Naive B cell (primary cell): ENCODE results near the gene SELENOI. TPM values are rescaled to one million over a fixed set of nuclear protein-coding genes. Genes with fewer than 3 reads are reported as not detected.
"Not testable (repeated sequence)": the region's sequence is repeated elsewhere in the genome, so short reads cannot be mapped to it uniquely, and the experiment has no call there.

Source experiments
- ATAC-seq, 2 donors: fragments of 150-1000 bp; cut with Tn5 transposase; 2 replicates each; pipeline ENCODE4 v1.10.0; 2021; ENCODE audit warnings: low read depth in 2 of 2, mild to moderate bottlenecking in 2 of 2, moderate library complexity in 2 of 2
- DNase-seq: peaks from one replicate; pipeline ENCODE4 v3.0.0; 2022
- H3K27ac Mint-ChIP-seq, 6 donors: one replicate each; pipeline ENCODE4 v1.8.0; 2020 to 2022; ENCODE audit warnings: mild to moderate bottlenecking in 6 of 6, mixed read lengths in 6 of 6, moderate library complexity in 5 of 6, inconsistent platforms in 2 of 6
- H3K27me3 Mint-ChIP-seq, 3 donors: one replicate each; pipeline ENCODE4 v1.8.0; 2021 to 2022; ENCODE audit warnings: mixed read lengths in 3 of 3, mild to moderate bottlenecking in 1 of 3
- H3K36me3 Mint-ChIP-seq, 2 donors: one replicate each; pipeline ENCODE4 v1.8.0; 2020 to 2022; ENCODE audit warnings: mixed read lengths in 2 of 2, inconsistent platforms in 1 of 2, mild to moderate bottlenecking in 1 of 2
- H3K4me1 Mint-ChIP-seq, 3 donors: one replicate each; pipeline ENCODE4 v1.8.0; 2020 to 2022; ENCODE audit warnings: mixed read lengths in 3 of 3, inconsistent platforms in 1 of 3, mild to moderate bottlenecking in 1 of 3, moderate library complexity in 1 of 3
- H3K4me3 Mint-ChIP-seq, 8 donors: one replicate each; pipeline ENCODE4 v1.8.0; 2020 to 2022; ENCODE audit warnings: mild to moderate bottlenecking in 8 of 8, mixed read lengths in 8 of 8, moderate library complexity in 8 of 8, inconsistent platforms in 2 of 8
- H3K9me3 Mint-ChIP-seq, 7 donors: one replicate each; pipeline ENCODE4 v1.8.0; 2020 to 2022; ENCODE audit warnings: mixed read lengths in 7 of 7, mild to moderate bottlenecking in 5 of 7, inconsistent platforms in 2 of 7, moderate library complexity in 1 of 7
- polyA plus RNA-seq, 6 donors: library from polyadenylated mRNA; unstranded; fragments of 300-500 nt; fragmentation: Illumina TruSeq; gene quantifications; one replicate each; pipeline ENCODE4 v1.2.3, GENCODE V29; 2021; ENCODE audit warnings: low read depth in 6 of 6

Gene SELENOI
- polyA plus RNA-seq, 6 donors from 2014 or later, result 1.2 to 8.0 (median 5.0) TPM

GRCh38 chr2:26316041-26316440 lies 29.9 kb upstream of the SELENOI start:
- Mint-ChIP-seq H3K9me3 (no peaks in the 10 kb centered on the region), H3K4me1 (peaks cover 0 to 4% (median 0%) of the 10 kb centered on the region in 3 donors), H3K27ac (no peak overlapping the region), H3K27me3 (no peaks in the 10 kb centered on the region), H3K36me3 (no peaks in the 10 kb centered on the region), H3K4me3 (no peak overlapping the region)
- no peak for ATAC-seq
- no peak for DNase-seq

- H3K27ac Mint-ChIP-seq, result peak overlapping the region in 1 of 6 donors; percentile 61
These were observed 29.1 kb upstream of the SELENOI start for GRCh38 chr2:26316845-26317244.

GRCh38 chr2:26317377-26318105 lies 28.4 kb upstream of the SELENOI start:
- H3K36me3 Mint-ChIP-seq, result no peaks in the 10 kb centered on the region
- H3K27ac Mint-ChIP-seq, result peak overlapping the region in 2 of 6 donors; percentile 39 to 61
- no peaks in the 10 kb centered on the region for H3K27me3 Mint-ChIP-seq
- DNase-seq (no peak), ATAC-seq (no peak)
- no peaks in the 10 kb centered on the region for H3K9me3 Mint-ChIP-seq
- no peak overlapping the region for H3K4me3 Mint-ChIP-seq
- peaks cover 0 to 4% (median 0%) of the 10 kb centered on the region in 3 donors for H3K4me1 Mint-ChIP-seq

More at GRCh38 chr2:26316845-26317244, 29.1 kb upstream of the SELENOI start:
- ATAC-seq (no peak), DNase-seq (no peak)
- Mint-ChIP-seq H3K27me3 (no peaks in the 10 kb centered on the region), H3K36me3 (no peaks in the 10 kb centered on the region), H3K4me3 (no peak overlapping the region), H3K4me1 (peaks cover 0 to 4% (median 0%) of the 10 kb centered on the region in 3 donors), H3K9me3 (no peaks in the 10 kb centered on the region)

GRCh38 chr2:26318950-26319349 lies 27.0 kb upstream of the SELENOI start:
- DNase-seq, result no peak
- H3K9me3 Mint-ChIP-seq, result no peaks in the 10 kb centered on the region
- no peaks in the 10 kb centered on the region for H3K27me3 Mint-ChIP-seq
- H3K4me3 Mint-ChIP-seq, result no peak overlapping the region
- peaks cover 0 to 4% (median 0%) of the 10 kb centered on the region in 3 donors for H3K4me1 Mint-ChIP-seq
- ATAC-seq, result no peak
- H3K27ac Mint-ChIP-seq, result no peak overlapping the region
- H3K36me3 Mint-ChIP-seq, result no peaks in the 10 kb centered on the region

- not testable (repeated sequence) for H3K27me3 Mint-ChIP-seq, H3K27ac Mint-ChIP-seq, H3K9me3 Mint-ChIP-seq, H3K4me3 Mint-ChIP-seq, H3K4me1 Mint-ChIP-seq, H3K36me3 Mint-ChIP-seq, DNase-seq, ATAC-seq
These were observed 21.5 kb upstream of the SELENOI start for GRCh38 chr2:26324479-26324878.

- H3K36me3 Mint-ChIP-seq, result no peaks in the 10 kb centered on the region
- H3K4me1 Mint-ChIP-seq, result peaks cover 2 to 3% (median 3%) of the 10 kb centered on the region in 3 donors
- H3K27me3 Mint-ChIP-seq, result no peaks in the 10 kb centered on the region
- H3K9me3 Mint-ChIP-seq, result peaks cover 0 to 4% (median 0%) of the 10 kb centered on the region in 7 donors
- no peak for DNase-seq
- H3K4me3 Mint-ChIP-seq, result no peak overlapping the region
- no peak for ATAC-seq
- H3K27ac Mint-ChIP-seq, result no peak overlapping the region
These were observed 21.0 kb upstream of the SELENOI start for GRCh38 chr2:26324903-26325302.

GRCh38 chr2:26325851-26326250 lies 20.1 kb upstream of the SELENOI start:
- no peak for DNase-seq
- Mint-ChIP-seq H3K9me3 (peaks cover 0 to 4% (median 0%) of the 10 kb centered on the region in 7 donors), H3K36me3 (no peaks in the 10 kb centered on the region), H3K27ac (no peak overlapping the region), H3K4me3 (no peak overlapping the region), H3K27me3 (no peaks in the 10 kb centered on the region), H3K4me1 (peaks cover 6 to 9% (median 8%) of the 10 kb centered on the region in 3 donors)
- ATAC-seq, result no peak

- ATAC-seq (no peak), DNase-seq (no peak)
- Mint-ChIP-seq H3K36me3 (no peaks in the 10 kb centered on the region), H3K27me3 (no peaks in the 10 kb centered on the region), H3K4me1 (peaks cover 6 to 9% (median 8%) of the 10 kb centered on the region in 3 donors), H3K4me3 (no peak overlapping the region), H3K9me3 (peaks cover 0 to 4% (median 0%) of the 10 kb centered on the region in 7 donors), H3K27ac (no peak overlapping the region)
These were observed 19.4 kb upstream of the SELENOI start for GRCh38 chr2:26326514-26326913.

- DNase-seq (no peak), ATAC-seq (no peak)
- Mint-ChIP-seq H3K4me3 (no peak overlapping the region), H3K27ac (no peak overlapping the region), H3K27me3 (no peaks in the 10 kb centered on the region), H3K9me3 (peaks cover 0 to 4% (median 0%) of the 10 kb centered on the region in 7 donors), H3K4me1 (peaks cover 6 to 9% (median 8%) of the 10 kb centered on the region in 3 donors), H3K36me3 (no peaks in the 10 kb centered on the region)
These were observed 18.4 kb upstream of the SELENOI start for GRCh38 chr2:26327291-26328272.

- DNase-seq, H3K36me3 Mint-ChIP-seq, H3K4me1 Mint-ChIP-seq, H3K4me3 Mint-ChIP-seq, ATAC-seq, H3K9me3 Mint-ChIP-seq, H3K27me3 Mint-ChIP-seq: not testable (repeated sequence)
- H3K27ac Mint-ChIP-seq, result peak overlapping the region in 1 of 6 donors; percentile 72
These were observed 16.9 kb upstream of the SELENOI start for GRCh38 chr2:26329083-26329482.

- DNase-seq, result peak; percentile 66
- Mint-ChIP-seq H3K27ac (peak overlapping the region in 3 of 6 donors; percentile 2 to 39 (median 33)), H3K36me3 (no peaks in the 10 kb centered on the region), H3K4me1 (peaks cover 6 to 9% (median 8%) of the 10 kb centered on the region in 3 donors), H3K9me3 (no peaks in the 10 kb centered on the region), H3K4me3 (no peak overlapping the region), H3K27me3 (no peaks in the 10 kb centered on the region)
- ATAC-seq, result peak; percentile 89 to 98
These were observed 15.8 kb upstream of the SELENOI start for GRCh38 chr2:26330114-26330549.

GRCh38 chr2:26330604-26331003 lies 15.3 kb upstream of the SELENOI start:
- Mint-ChIP-seq H3K36me3 (no peaks in the 10 kb centered on the region), H3K4me1 (peaks cover 6 to 9% (median 8%) of the 10 kb centered on the region in 3 donors), H3K4me3 (no peak overlapping the region), H3K9me3 (no peaks in the 10 kb centered on the region), H3K27ac (peak overlapping the region in 1 of 6 donors; percentile 33), H3K27me3 (no peaks in the 10 kb centered on the region)
- ATAC-seq (no peak), DNase-seq (no peak)

GRCh38 chr2:26331321-26331720 lies 14.6 kb upstream of the SELENOI start:
- not testable (repeated sequence) for H3K9me3 Mint-ChIP-seq, H3K4me1 Mint-ChIP-seq, DNase-seq, H3K4me3 Mint-ChIP-seq, H3K27ac Mint-ChIP-seq, H3K36me3 Mint-ChIP-seq, H3K27me3 Mint-ChIP-seq, ATAC-seq
